MCF 10A (cell line): ENCODE results near the gene ARHGAP15. TPM values are rescaled to one million over a fixed set of nuclear protein-coding genes. Genes with fewer than 3 reads are reported as not detected.
A peak's percentile ranks its signal among the peaks of the same experiment; 100 is the strongest.

Source experiments
- BruUV-seq: library from RNA; stranded (reverse); fragments of 400-500 nt; replicated peaks from 2 replicates; lab custom pipeline; 2021; lab: Mats Ljungman, UMichigan
- CTCF ChIA-PET: fragments of 300-600 bp; sonication (Branson Sonifier 250); formaldehyde crosslinking; extraction: SDS; loops from one replicate; lab custom pipeline; 2021; ENCODE audit warnings: antibody characterized with exemption, inconsistent platforms; lab: Yijun Ruan, JAX
- POLR2A ChIA-PET: fragments of 300-600, 350-650 bp; sonication (Branson Sonifier 250); formaldehyde crosslinking; extraction: SDS; loops from one replicate; lab custom pipeline; 2020; ENCODE audit warnings: antibody characterized with exemption, inconsistent platforms; lab: Yijun Ruan, JAX
- DNase-seq: peaks from one replicate; pipeline ENCODE4 v3.0.0-alpha.2; 2018; ENCODE audit not compliant: unreplicated experiment
- H3K27ac Mint-ChIP-seq: one replicate; pipeline ENCODE4 v1.8.0; 2022; ENCODE audit warnings: mild to moderate bottlenecking, low read depth, mixed read lengths; ENCODE audit not compliant: unreplicated experiment
- H3K27me3 Mint-ChIP-seq: one replicate; pipeline ENCODE4 v1.8.0; 2022; ENCODE audit warnings: mixed read lengths; ENCODE audit not compliant: insufficient read depth, unreplicated experiment
- H3K36me3 Mint-ChIP-seq: one replicate; pipeline ENCODE4 v1.8.0; 2022; ENCODE audit warnings: mild to moderate bottlenecking, moderate library complexity, mixed read lengths; ENCODE audit not compliant: insufficient read depth, unreplicated experiment
- H3K4me1 Mint-ChIP-seq: one replicate; pipeline ENCODE4 v1.8.0; 2022; ENCODE audit warnings: mixed read lengths; ENCODE audit not compliant: insufficient read depth, unreplicated experiment
- H3K4me3 Mint-ChIP-seq: one replicate; pipeline ENCODE4 v1.8.0; 2022; ENCODE audit warnings: mild to moderate bottlenecking, moderate library complexity, mixed read lengths; ENCODE audit not compliant: unreplicated experiment
- H3K9me3 Mint-ChIP-seq: one replicate; pipeline ENCODE4 v1.8.0; 2022; ENCODE audit warnings: mixed read lengths; ENCODE audit not compliant: unreplicated experiment
- CTCF ChIP-seq: fragments of 200-600 bp; IDR thresholded peaks from one replicate; pipeline ENCODE4 v1.8.0; 2022; ENCODE audit warnings: antibody characterized with exemption, mild to moderate bottlenecking; ENCODE audit not compliant: unreplicated experiment
- intact Hi-C: fragments of 100-400 bp; cut with micrococcal nuclease; formaldehyde crosslinking; loops from 2 replicates; pipeline ENCODE4 v1.14.1; 2022
- total RNA-seq: library from RNA; stranded (reverse); gene quantifications from 2 replicates; pipeline ENCODE4 v1.2.3, GENCODE V29; 2022

ARHGAP15 gene
- total RNA-seq, 1 experiment from 2014 or later, result not detected

GRCh38 chr2:143514413-143514812, 385.2 kb downstream of the ARHGAP15 start:
- no peaks in the 10 kb centered on the region for H3K36me3 Mint-ChIP-seq
- CTCF ChIA-PET, result interaction anchor here (1.3 kb wide), 1 partner anchor 21 kb away, joined by 3 read pairs; no protein-coding TSS in a partner anchor

GRCh38 chr2:143515318-143515717, 386.1 kb downstream of the ARHGAP15 start:
- no peak for TF ChIP-seq CTCF
- no peaks in the 10 kb centered on the region for H3K27me3 Mint-ChIP-seq
- no peaks in the 10 kb centered on the region for H3K36me3 Mint-ChIP-seq
- no peaks in the 10 kb centered on the region for H3K9me3 Mint-ChIP-seq
- POLR2A ChIA-PET, result no interaction called here
- no peak overlapping the region for H3K27ac Mint-ChIP-seq
- BruUV-seq, result no TSS peak
- intact Hi-C loops, result no loop called here
- H3K4me3 Mint-ChIP-seq, result no peak overlapping the region
- no peak for DNase-seq
- H3K4me1 Mint-ChIP-seq, result peaks cover 13% of the 10 kb centered on the region
- CTCF ChIA-PET, result no interaction called here

More at GRCh38 chr2:143514413-143514812, 385.2 kb downstream of the ARHGAP15 start:
- intact Hi-C loops, result loop anchor here (5.0 kb wide), 1 partner anchor 1968 kb away; no protein-coding TSS in a partner anchor
- H3K9me3 Mint-ChIP-seq, result no peaks in the 10 kb centered on the region
- TF ChIP-seq CTCF, result no peak
- H3K27me3 Mint-ChIP-seq, result no peaks in the 10 kb centered on the region
- no peak overlapping the region for H3K4me3 Mint-ChIP-seq
- H3K4me1 Mint-ChIP-seq, result peaks cover 13% of the 10 kb centered on the region
- peak; percentile 46 for DNase-seq
- BruUV-seq, result no TSS peak
- H3K27ac Mint-ChIP-seq, result no peak overlapping the region
- POLR2A ChIA-PET, result no interaction called here

- Mint-ChIP-seq H3K4me3 (no peak overlapping the region), H3K4me1 (no peaks in the 10 kb centered on the region), H3K27ac (no peak overlapping the region), H3K27me3 (no peaks in the 10 kb centered on the region), H3K9me3 (no peaks in the 10 kb centered on the region), H3K36me3 (no peaks in the 10 kb centered on the region)
- DNase-seq, result no peak
- CTCF ChIA-PET, result interaction anchor here (0.7 kb wide), 1 partner anchor 35 kb away, joined by 4 read pairs; no protein-coding TSS in a partner anchor
- no peak for TF ChIP-seq CTCF
- no TSS peak for BruUV-seq
- POLR2A ChIA-PET, result interaction anchor here (0.7 kb wide), 1 partner anchor 357 kb away, joined by 3 read pairs; no protein-coding TSS in a partner anchor
- intact Hi-C loops, result no loop called here
Observed at GRCh38 chr2:143519521-143519920, 390.3 kb downstream of the ARHGAP15 start.

GRCh38 chr2:143521396-143521795, 392.2 kb downstream of the ARHGAP15 start:
- no TSS peak for BruUV-seq
- POLR2A ChIA-PET, result interaction anchor here (1.5 kb wide), 1 partner anchor 56 kb away, joined by 3 read pairs; no protein-coding TSS in a partner anchor
- Mint-ChIP-seq H3K9me3 (no peaks in the 10 kb centered on the region), H3K27me3 (no peaks in the 10 kb centered on the region), H3K4me3 (no peak overlapping the region), H3K27ac (peak overlapping the region; percentile 35), H3K36me3 (no peaks in the 10 kb centered on the region), H3K4me1 (peaks cover 5% of the 10 kb centered on the region)
- no peak for TF ChIP-seq CTCF
- intact Hi-C loops, result no loop called here
- no peak for DNase-seq
- CTCF ChIA-PET, result no interaction called here
